Heart right ventricle (tissue), 16 donors: ENCODE data around the gene ENO3. TPM values are rescaled to one million over a fixed set of nuclear protein-coding genes. Genes with fewer than 3 reads are reported as not detected.

Source experiments
- ATAC-seq, 8 donors: fragments of 200-7000 bp; cut with Tn5 transposase; one replicate each; pipeline ENCODE4 v1.9.1; 2020; ENCODE audit warnings: mild to moderate bottlenecking in 8 of 8, moderate library complexity in 8 of 8, moderate number of reproducible peaks in 1 of 8
- DNase-seq, 2 donors: peaks; one replicate each; pipeline ENCODE4 v3.0.0-alpha.2; 2020
- H3K27ac ChIP-seq, 10 donors: fragments of 200-600 bp; sonication (generic) in 2 of 10; one replicate each; pipeline versions ENCODE4 v1.5.0 to v1.8.0; 2020 to 2022; ENCODE audit warnings: mild to moderate bottlenecking in 3 of 10
- H3K27me3 ChIP-seq, 7 donors: fragments of 200-600 bp; one replicate each; pipeline ENCODE4 v1.8.0; 2021 to 2022; ENCODE audit warnings: mild to moderate bottlenecking in 2 of 7
- H3K36me3 ChIP-seq, 9 donors: fragments of 200-600 bp; sonication (generic) in 1 of 9; one replicate each; pipeline versions ENCODE4 v1.5.0 to v1.8.0; 2020 to 2022; ENCODE audit warnings: mild to moderate bottlenecking in 2 of 9
- H3K4me1 ChIP-seq, 9 donors: fragments of 200-600 bp; sonication (generic) in 1 of 9; one replicate each; pipeline versions ENCODE4 v1.5.0 to v1.8.0; 2020 to 2022; ENCODE audit warnings: mild to moderate bottlenecking in 4 of 9
- H3K4me3 ChIP-seq, 10 donors: fragments of 200-600 bp; sonication (generic) in 2 of 10; one replicate each; pipeline versions ENCODE4 v1.5.0 to v1.8.0; 2020 to 2022; ENCODE audit warnings: mild to moderate bottlenecking in 7 of 10, moderate library complexity in 2 of 10
- H3K9me3 ChIP-seq, 11 donors: fragments of 200-600 bp in 10 of 11; sonication (generic) in 2 of 11; one replicate each; pipeline versions ENCODE4 v1.5.0 to v1.8.0; 2013 to 2022; ENCODE audit warnings: mild to moderate bottlenecking in 2 of 11, control low read depth in 1 of 11, moderate library complexity in 1 of 11
- CTCF ChIP-seq, 9 donors: fragments of 200-600 bp; sonication (generic) in 2 of 9; IDR thresholded peaks; one replicate each; pipeline versions ENCODE4 v1.5.0 to v1.8.0; 2021 to 2022; ENCODE audit warnings: antibody characterized with exemption in 9 of 9, mild to moderate bottlenecking in 5 of 9, moderate library complexity in 1 of 9
- WGBS, 2 donors: extraction: QIAGEN DNeasy Blood & Tissue Kit; methylation state at CpG; one replicate each; pipeline ENCODE4 v1.1.7; 2013; ENCODE audit warnings: inconsistent platforms in 1 of 2; 5-methylcytosine and 5-hydroxymethylcytosine counted together
- intact Hi-C, 10 donors: fragments of 100-400 bp; cut with DNase I; formaldehyde crosslinking; loops; one replicate each; pipeline versions ENCODE4 v1.11.1 to v1.14.2; 2022
- polyA plus RNA-seq, 2 donors: library from polyadenylated mRNA; stranded (reverse); fragments of 200-250 nt; gene quantifications; one replicate each; pipeline ENCODE4 v1.2.3, GENCODE V29; 2013
- total RNA-seq, 10 donors: library from RNA; stranded (reverse); fragmentation: NEBNext Ultra II Directional in 3 of 10; extraction: Animal tissue kit (Norgen Biotek cat#: 25700) in 3 of 10; gene quantifications; one replicate each; pipeline versions ENCODE4 v1.2.1 to v1.2.4, GENCODE V29; 2021 to 2023
- donor health status: Arrhythmogenic right ventricular cardiomyopathy.
- donor health status: ischemic (EF 13 %, LVEDD 7.1; RV severe dilation, severe dysfunction).
- donor health status: healthy with polysubstance abuse.
- donor health status: DM: no; HTN: yes; CAD: no.
- donor health status: DM: no; HTN: no; CAD: no.
- donor health status: ischemic (EF 25% LVEDD 6.9; RV normal size, moderate dysfunction).
- donor health status: ischemic (EF 25% LVEDD 5.7; RV mildly dilated, moderate dysfunction).
- donor health status: healthy.
- donor health status: DM: yes; HTN: yes; CAD: no.
- donor health status: Ischemic cardiomyopathy.
- donor health status: ischemic (EF 35%, LVEDD 5.7; RV mildly dilated, moderate dysfunction).
- donor health status: nonischemic (EF 11% LVEDD 7.7; RV severe dilation, severe dysfunction).
- donor health status: DM: yes; HTN: yes; CAD: no.
- donor health status: PGD.
- donor health status: ischemic (EF 29% LVEDD 5.4; RV normal size, mild dysfunction).
- donor health status: nonischemic (EF 23%, LVEDD 6.1; RV moderate dilation, normal function).

ENO3 gene
- total and polyA plus RNA-seq, 12 donors, result 143 to 1,668 (median 746) TPM

- ATAC-seq (no peak), DNase-seq (no peak)
- H3K4me1 ChIP-seq, result peaks cover 20 to 62% (median 41%) of the 10 kb centered on the region in 9 donors
- intact Hi-C loops, result loop anchor here in 2 of 10 donors (10.0 kb wide), 1 partner anchor 47 kb away; the partner anchor contains the start of gene CAMTA2 (in 2 of the 2)
- H3K9me3 ChIP-seq, result no peaks in the 10 kb centered on the region
- H3K36me3 ChIP-seq, result peaks cover 0 to 49% (median 16%) of the 10 kb centered on the region in 9 donors
- TF ChIP-seq CTCF (IDR thresholded peaks at IDR 0.05), result no peak
- H3K27me3 ChIP-seq, result no peaks in the 10 kb centered on the region
- peak overlapping the region in 5 of 10 donors; percentile 70 to 95 (median 89) for H3K4me3 ChIP-seq
- H3K27ac ChIP-seq, result peak overlapping the region in 7 of 10 donors; percentile 6 to 98 (median 94)
- 72 to 83% methylated on average over 11 of the region's 11 CpGs for WGBS, 2 donors
Observed at GRCh38 chr17:4938069-4938491, 12.8 kb upstream of the ENO3 start.

- Histone ChIP-seq H3K4me1 (peaks cover 20 to 62% (median 44%) of the 10 kb centered on the region in 9 donors), H3K27ac (peak overlapping the region; percentile 89 to 98 (median 94)), H3K36me3 (peaks cover 0 to 57% (median 19%) of the 10 kb centered on the region in 9 donors), H3K27me3 (no peaks in the 10 kb centered on the region), H3K4me3 (peak overlapping the region; percentile 50 to 95 (median 85)), H3K9me3 (no peaks in the 10 kb centered on the region)
- 38 to 49% methylated on average over 19 of the region's 19 CpGs for WGBS, 2 donors
- peak in 1 of 9 donors; percentile 13 for TF ChIP-seq CTCF (IDR thresholded peaks at IDR 0.05)
- DNase-seq, result no peak
- peak in 2 of 8 donors; percentile 2 to 8 for ATAC-seq
- intact Hi-C loops, result loop anchor here in 3 of 10 donors (1.0 to 10.0 kb wide), 2 partner anchors 30 to 46 kb away; partner anchors contain the start of gene CAMTA2 (in 2 of the 3)
Observed at GRCh38 chr17:4938688-4939545, 12.0 kb upstream of the ENO3 start.

GRCh38 chr17:4939546-4939795 lies 11.4 kb upstream of the ENO3 start:
- no peak for TF ChIP-seq CTCF (IDR thresholded peaks at IDR 0.05)
- Histone ChIP-seq H3K27ac (peak overlapping the region; percentile 89 to 98 (median 94)), H3K27me3 (no peaks in the 10 kb centered on the region), H3K4me3 (peak overlapping the region; percentile 50 to 95 (median 85)), H3K9me3 (no peaks in the 10 kb centered on the region), H3K4me1 (peaks cover 18 to 62% (median 39%) of the 10 kb centered on the region in 9 donors), H3K36me3 (peaks cover 0 to 63% (median 19%) of the 10 kb centered on the region in 9 donors)
- DNase-seq (no peak), ATAC-seq (peak in 3 of 8 donors; percentile 0 to 9 (median 0))
- intact Hi-C loops, result loop anchor here in 3 of 10 donors (1.0 to 10.0 kb wide), 2 partner anchors 30 to 45 kb away; partner anchors contain the start of gene CAMTA2 (in 2 of the 3)
- 0 to 1% methylated on average over 16 of the region's 16 CpGs for WGBS, 2 donors

- peaks cover 0 to 68% (median 19%) of the 10 kb centered on the region in 9 donors for H3K36me3 ChIP-seq
- WGBS, 2 donors, result 0% methylated on average over 72 of the region's 72 CpGs
- H3K4me3 ChIP-seq, result peak within 1 kb of the TSS; percentile 50 to 95 (median 85)
- ATAC-seq, result peak; percentile 93 to 96 (median 95)
- TF ChIP-seq CTCF (IDR thresholded peaks at IDR 0.05), result peak in 2 of 9 donors; percentile 12 to 15
- peaks cover 17 to 65% (median 41%) of the 10 kb centered on the region in 9 donors for H3K4me1 ChIP-seq
- no peaks in the 10 kb centered on the region for H3K27me3 ChIP-seq
- no peaks in the 10 kb centered on the region for H3K9me3 ChIP-seq
- DNase-seq, result peak; percentile 92 to 96
- intact Hi-C loops, result loop anchor here in 4 of 10 donors (1.0 to 10.0 kb wide), 5 partner anchors 8 to 47 kb away; partner anchors contain the start of genes CAMTA2 (in 4 of the 4), PFN1 (in 1 of the 4) and SPAG7 (in 1 of the 4)
- peak within 1 kb of the TSS; percentile 89 to 98 (median 94) for H3K27ac ChIP-seq
Observed at GRCh38 chr17:4939796-4940554, 10.9 kb upstream of the ENO3 start, which contains the start of the genes RNF167 and SLC25A11. Gene RNF167, plus strand, starts transcription at chr17:4940268. Its CDS starts 642 bp downstream, at chr17:4940910. Gene SLC25A11, minus strand, starts transcription at chr17:4940046. Its CDS starts 136 bp downstream, at chr17:4939910.
